Mucosa of descending colon (tissue), 3 donors: ENCODE results near the gene CDC42BPB. TPM values are rescaled to one million over a fixed set of nuclear protein-coding genes. Genes with fewer than 3 reads are reported as not detected.

Source experiments
- ATAC-seq: fragments of 200-7000 bp; cut with Tn5 transposase; one replicate; pipeline ENCODE4 v1.9.1; 2020; ENCODE audit warnings: mild to moderate bottlenecking, moderate library complexity
- DNase-seq, 3 donors: peaks; one replicate each; pipeline ENCODE4 v3.0.0-alpha.2; 2020
- H3K36me3 ChIP-seq: fragments of 200-600 bp; one replicate; pipeline ENCODE4 v1.8.0; 2021; ENCODE audit warnings: low read depth, mild to moderate bottlenecking
- H3K4me1 ChIP-seq: fragments of 200-600 bp; one replicate; pipeline ENCODE4 v1.8.0; 2021; ENCODE audit warnings: low read depth, mild to moderate bottlenecking
- H3K4me3 ChIP-seq: fragments of 200-600 bp; one replicate; pipeline ENCODE4 v1.8.0; 2021; ENCODE audit warnings: mild to moderate bottlenecking
- H3K9me3 ChIP-seq: fragments of 200-600 bp; one replicate; pipeline ENCODE4 v1.8.0; 2021; ENCODE audit warnings: mild to moderate bottlenecking
- intact Hi-C, 2 donors: fragments of 100-400 bp; cut with DNase I in 1 of 2; cut with micrococcal nuclease in 1 of 2; formaldehyde crosslinking; loops; one replicate each; pipeline versions ENCODE4 v1.11.0 to v1.11.1; 2022; cut with DNase I, micrococcal nuclease
- total RNA-seq, 3 donors: library from RNA; stranded (reverse); fragmentation: NEBNext Ultra II Directional in 2 of 3; extraction: Animal tissue kit (Norgen Biotek cat#: 25700) in 2 of 3; gene quantifications; one replicate each; pipeline versions ENCODE4 v1.2.1 to v1.2.4, GENCODE V29; 2021 to 2023
- TF ChIP-seq, protein P1 (sequence below): fragments of 200-600 bp; IDR thresholded peaks from one replicate; pipeline ENCODE4 v1.8.0; 2022; ENCODE audit warnings: antibody characterized with exemption, mild to moderate bottlenecking
- donor health status: DM: no; HTN: no; CAD: no; lungs with moderate emphysema.
- donor health status: DM: no; HTN: no; CAD: no.
- donor health status: DM: no; HTN: yes; CAD: no.

The CDC42BPB gene
- total RNA-seq, 3 donors from 2014 or later, result 77.6 to 106 (median 84.4) TPM

DNA sequence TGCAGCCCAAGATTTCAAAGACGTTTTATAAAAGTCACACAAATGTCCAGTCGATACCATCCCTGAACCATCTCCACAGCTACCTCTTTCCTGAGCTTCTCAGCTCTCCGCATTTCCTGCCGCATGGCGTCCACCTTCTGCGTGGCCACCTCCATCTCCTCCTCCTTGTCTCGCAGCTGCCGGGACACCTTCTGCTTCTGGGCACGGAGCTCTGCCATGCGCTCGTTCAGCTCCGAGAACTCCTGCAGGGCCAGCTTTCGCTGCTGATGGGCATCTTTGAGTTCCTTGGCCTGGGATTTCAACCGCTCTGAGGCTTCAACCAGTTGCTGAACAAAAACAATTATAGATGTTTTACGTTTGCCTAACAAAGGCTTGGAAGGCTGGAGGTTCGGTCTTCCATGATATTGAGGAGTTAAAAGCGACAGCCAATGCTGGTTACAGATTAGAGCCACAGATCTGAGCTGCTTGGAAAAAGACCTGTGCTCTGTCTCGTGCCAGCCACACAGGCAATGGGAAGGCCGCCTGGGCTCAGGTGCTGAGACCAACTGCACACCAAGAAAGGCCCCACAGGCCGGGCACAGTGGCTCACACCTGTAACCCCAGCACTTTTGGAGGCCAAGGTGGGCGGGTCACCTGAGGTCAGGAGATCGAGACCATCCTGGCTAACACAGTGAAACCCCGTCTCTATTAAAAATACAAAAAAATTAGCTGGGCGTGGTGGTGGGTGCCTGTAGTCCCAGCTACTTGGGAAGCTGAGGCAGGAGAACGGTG lies 85.3 kb downstream of the CDC42BPB start:
- no peak for DNase-seq
- intact Hi-C loops, result no loop called here
- TF ChIP-seq, protein P1, sequence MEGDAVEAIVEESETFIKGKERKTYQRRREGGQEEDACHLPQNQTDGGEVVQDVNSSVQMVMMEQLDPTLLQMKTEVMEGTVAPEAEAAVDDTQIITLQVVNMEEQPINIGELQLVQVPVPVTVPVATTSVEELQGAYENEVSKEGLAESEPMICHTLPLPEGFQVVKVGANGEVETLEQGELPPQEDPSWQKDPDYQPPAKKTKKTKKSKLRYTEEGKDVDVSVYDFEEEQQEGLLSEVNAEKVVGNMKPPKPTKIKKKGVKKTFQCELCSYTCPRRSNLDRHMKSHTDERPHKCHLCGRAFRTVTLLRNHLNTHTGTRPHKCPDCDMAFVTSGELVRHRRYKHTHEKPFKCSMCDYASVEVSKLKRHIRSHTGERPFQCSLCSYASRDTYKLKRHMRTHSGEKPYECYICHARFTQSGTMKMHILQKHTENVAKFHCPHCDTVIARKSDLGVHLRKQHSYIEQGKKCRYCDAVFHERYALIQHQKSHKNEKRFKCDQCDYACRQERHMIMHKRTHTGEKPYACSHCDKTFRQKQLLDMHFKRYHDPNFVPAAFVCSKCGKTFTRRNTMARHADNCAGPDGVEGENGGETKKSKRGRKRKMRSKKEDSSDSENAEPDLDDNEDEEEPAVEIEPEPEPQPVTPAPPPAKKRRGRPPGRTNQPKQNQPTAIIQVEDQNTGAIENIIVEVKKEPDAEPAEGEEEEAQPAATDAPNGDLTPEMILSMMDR, result no peak
- no peak for ATAC-seq
- no peaks in the 10 kb centered on the region for H3K9me3 ChIP-seq
- no peak overlapping the region for H3K4me3 ChIP-seq
- H3K4me1 ChIP-seq, result no peaks in the 10 kb centered on the region
- H3K36me3 ChIP-seq, result peaks cover 15% of the 10 kb centered on the region

DNA sequence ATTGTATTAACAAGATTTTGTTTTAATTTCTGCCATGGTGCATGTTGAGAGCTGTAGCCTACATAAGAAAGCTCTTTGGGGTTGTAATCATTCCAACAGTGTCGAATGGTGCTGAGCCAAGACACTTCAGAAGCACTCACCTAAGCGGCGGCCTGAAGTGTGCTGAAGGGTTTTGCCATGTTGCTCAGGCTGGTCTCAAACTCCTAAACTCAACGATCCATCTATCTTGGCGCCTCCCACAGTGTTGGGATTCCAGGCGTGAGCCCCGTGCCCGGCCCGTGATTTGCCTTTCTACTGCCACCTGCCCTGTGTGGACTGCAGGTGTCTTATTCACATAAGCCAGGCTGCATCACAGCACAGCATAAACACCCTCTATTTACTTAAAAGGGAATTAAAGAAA lies 86.0 kb downstream of the CDC42BPB start:
- TF ChIP-seq, protein P1, result no peak
- no peak for ATAC-seq

DNA sequence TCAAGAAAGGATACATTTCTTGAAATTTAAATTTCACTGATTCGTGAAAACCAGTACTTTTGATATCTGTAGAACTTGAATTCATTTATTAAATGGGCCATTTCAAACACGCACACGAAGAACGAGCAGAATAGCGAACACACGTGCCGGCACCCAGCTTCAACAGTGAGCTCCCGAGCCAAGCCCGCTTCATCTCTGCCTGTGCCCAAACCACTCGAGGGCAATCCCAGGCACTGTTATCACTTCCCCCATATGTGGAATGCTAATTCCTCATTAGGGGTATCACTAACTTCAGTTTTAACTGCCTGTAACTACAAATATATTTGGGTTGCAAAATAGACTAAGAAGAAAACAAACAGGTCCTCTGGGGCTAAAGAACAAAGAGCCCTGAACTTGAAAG lies 86.9 kb downstream of the CDC42BPB start:
- Histone ChIP-seq H3K9me3 (no peaks in the 10 kb centered on the region), H3K4me3 (no peak overlapping the region), H3K4me1 (no peaks in the 10 kb centered on the region), H3K36me3 (peaks cover 11% of the 10 kb centered on the region)
- TF ChIP-seq, protein P1, result no peak
- intact Hi-C loops, result no loop called here
- DNase-seq (no peak), ATAC-seq (no peak)

More for the DNA sequence above, 86.0 kb downstream of the CDC42BPB start:
- no peak for DNase-seq
- H3K4me1 ChIP-seq, result no peaks in the 10 kb centered on the region
- peaks cover 15% of the 10 kb centered on the region for H3K36me3 ChIP-seq
- H3K4me3 ChIP-seq, result no peak overlapping the region
- intact Hi-C loops, result no loop called here
- H3K9me3 ChIP-seq, result no peaks in the 10 kb centered on the region

DNA sequence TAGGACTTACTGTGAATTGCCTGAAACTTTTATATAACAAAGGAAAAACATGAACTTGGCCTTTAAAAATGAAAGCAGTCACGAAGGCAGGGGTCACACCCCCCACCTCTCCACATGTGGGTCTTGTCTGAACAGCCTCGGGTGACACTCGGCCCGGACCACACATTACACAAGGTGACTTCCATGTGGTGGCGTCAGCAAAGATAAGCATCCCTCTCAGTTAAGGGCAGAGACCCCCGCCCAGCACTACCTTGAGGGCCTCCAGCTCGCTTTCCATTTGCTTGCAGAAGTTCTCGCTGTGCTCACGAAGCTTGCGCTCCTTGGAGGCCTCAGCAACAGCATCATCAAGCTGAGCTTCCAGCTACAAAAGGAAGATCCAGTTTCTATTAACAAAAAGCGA lies 87.4 kb downstream of the CDC42BPB start:
- Histone ChIP-seq H3K4me1 (no peaks in the 10 kb centered on the region), H3K36me3 (peaks cover 8% of the 10 kb centered on the region), H3K9me3 (no peaks in the 10 kb centered on the region), H3K4me3 (no peak overlapping the region)
- TF ChIP-seq, protein P1, result no peak
- ATAC-seq, result no peak
- intact Hi-C loops, result no loop called here
- DNase-seq, result no peak

DNA sequence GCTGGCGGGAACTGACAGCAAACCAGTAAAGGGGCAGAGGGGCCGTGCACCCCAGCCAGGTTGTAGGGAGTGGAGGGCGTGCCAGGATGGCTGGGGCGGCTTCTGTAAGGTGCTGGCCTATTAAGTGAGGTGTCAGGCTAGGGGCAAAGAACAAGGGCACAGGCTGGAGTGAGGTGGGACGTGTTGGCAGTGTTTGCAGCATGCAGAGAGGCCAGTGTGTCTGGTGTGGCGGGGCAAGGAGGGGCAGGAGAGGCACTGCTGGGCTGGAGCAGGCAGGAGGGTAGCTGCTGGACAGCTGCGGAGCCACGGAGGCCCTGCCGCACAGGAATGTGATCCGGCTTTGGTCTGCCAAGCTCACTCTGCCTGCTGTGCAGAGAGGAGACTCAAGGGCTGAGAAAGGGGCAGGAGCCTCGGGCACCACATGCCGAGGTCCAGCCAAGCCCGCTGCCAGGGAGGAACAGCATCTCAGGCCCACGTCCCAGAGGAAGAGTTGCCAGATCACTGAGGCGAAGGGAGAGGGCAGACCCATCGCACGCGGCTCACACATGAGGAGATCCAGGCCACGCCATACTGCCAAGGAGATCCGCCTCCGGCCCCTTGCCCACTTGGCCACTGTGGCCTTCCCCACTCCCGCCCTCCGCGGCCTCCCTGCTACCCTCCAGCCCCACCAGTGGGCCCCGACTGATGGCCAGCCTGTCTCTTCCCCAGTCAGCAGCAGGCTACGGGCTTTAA lies 88.1 kb downstream of the CDC42BPB start:
- intact Hi-C loops, result no loop called here
- ATAC-seq (no peak), DNase-seq (no peak)
- Histone ChIP-seq H3K4me1 (no peaks in the 10 kb centered on the region), H3K4me3 (no peak overlapping the region), H3K36me3 (peaks cover 8% of the 10 kb centered on the region), H3K9me3 (no peaks in the 10 kb centered on the region)
- TF ChIP-seq, protein P1, result no peak
